GM18517 (cell line): ENCODE results near the gene NPBWR2.

Experiments
- ATAC-seq: cut with Tn5 transposase; IDR thresholded peaks from one replicate; pipeline ENCODE4 v1.9.1; 2021; ENCODE audit warnings: mild to moderate bottlenecking, moderate library complexity; ENCODE audit not compliant: unreplicated experiment

Gene NPBWR2

GRCh38 chr20:64105846-64106434, 1.4 kb downstream of the NPBWR2 start:
- ATAC-seq = no peak

- ATAC-seq = no peak
Observed at GRCh38 chr20:64104667-64105451, 2.5 kb downstream of the NPBWR2 start.

GRCh38 chr20:64103871-64104666, 3.3 kb downstream of the NPBWR2 start:
- no peak for ATAC-seq

DNA sequence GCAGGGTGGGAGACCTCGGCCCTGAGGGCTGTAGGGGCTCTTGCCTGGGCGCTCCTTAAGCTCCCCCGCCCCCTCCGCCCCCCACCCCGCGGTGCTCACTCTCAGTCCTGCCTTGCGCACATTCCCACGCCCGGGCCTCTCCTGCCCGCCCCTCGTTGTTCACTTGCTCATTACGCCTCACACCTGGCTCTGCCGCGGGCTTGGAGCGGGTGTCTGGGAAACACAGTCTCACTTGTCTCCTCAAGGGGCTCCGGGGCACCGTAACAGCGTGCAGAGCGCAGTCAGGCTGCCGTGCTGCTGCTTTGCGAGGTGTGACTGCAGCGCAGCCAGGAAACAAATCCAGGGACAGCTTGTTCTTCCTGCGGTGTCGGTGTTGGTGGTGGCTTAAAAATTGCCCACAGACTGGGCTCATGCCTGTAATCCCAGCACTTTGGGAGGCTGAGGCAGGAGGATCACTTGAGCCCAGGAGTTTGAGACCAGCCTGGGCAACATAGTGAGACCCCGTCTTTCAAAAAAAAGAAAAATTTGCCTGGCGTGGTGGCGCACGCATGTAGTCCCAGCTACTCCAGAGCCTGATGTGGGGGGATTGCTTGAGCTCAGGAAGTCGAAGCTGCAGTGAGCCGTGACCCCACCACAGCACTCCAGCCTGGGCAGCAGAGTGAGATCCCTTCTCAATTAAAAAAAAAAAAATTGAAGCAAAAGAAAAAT, 4.6 kb downstream of the NPBWR2 start:
- ATAC-seq = no peak

- no peak for ATAC-seq
Observed at GRCh38 chr20:64101731-64102621, 5.4 kb downstream of the NPBWR2 start.

DNA sequence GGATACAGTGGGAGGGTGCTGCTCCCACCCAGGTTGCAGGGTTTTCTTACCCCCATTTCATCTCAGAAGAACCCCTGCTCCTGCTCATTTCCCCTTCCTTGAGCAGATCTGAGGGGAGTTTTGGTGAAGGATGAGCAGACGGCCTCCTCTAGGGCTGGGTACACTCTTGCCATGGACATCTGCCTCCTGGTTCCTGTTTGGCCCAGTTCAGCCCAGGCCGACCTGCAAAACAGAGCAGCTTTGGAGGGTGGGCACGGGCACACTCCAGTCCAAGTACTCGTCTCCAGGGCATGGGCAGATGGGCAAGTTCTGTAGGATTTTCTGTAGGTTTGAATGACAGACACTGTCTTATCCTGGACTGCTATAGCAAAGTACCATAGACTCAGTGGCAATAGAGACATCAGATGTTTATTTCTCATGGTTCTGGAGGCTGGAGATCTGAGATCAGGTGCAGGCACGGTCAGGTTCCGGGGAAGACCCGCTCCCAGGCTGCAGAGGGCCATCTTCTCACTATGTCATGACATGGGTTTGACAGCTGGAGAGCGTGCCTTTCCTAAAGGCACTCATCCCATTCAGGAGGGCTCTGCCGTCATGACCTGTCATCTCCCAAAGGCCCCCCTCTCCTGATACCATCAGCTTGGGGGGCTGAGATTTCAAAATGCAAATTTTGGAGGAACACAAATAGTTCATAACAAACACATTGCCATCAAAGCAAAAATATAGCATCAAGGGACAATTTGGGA, 6.2 kb downstream of the NPBWR2 start:
- no peak for ATAC-seq

- ATAC-seq = no peak
Observed at GRCh38 chr20:64100566-64100888, 6.8 kb downstream of the NPBWR2 start.

GRCh38 chr20:64099880-64100565, 7.3 kb downstream of the NPBWR2 start:
- ATAC-seq = no peak

DNA sequence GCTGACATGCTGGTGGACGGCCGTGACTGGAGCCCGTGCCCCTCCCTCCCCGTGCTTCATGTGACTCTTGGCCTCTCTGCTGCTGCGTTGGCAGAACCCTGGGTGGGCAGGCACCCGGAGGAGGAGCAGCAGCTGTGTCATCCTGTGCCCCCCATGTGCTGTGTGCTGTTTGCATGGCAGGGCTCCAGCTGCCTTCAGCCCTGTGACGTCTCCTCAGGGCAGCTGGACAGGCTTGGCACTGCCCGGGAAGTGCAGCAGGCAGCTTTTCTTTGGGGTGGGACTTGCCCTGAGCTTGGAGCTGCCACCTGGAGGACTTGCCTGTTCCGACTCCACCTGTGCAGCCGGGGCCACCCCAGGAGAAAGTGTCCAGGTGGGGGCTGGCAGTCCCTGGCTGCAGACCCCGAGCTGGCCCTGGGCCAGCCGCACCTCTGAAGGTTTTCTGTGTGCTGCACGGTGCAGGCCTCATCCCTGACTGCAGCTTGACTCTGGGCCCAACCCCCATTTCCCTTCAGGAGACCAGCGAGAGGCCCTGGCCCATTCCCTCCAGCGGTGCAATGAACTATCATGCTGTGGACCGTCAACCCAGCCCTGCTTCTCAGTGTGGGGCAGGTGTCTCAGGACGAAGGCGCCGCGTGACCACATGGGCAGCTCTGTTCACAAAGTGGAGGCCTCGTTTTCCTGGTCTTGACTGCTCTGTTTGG, 8.1 kb downstream of the NPBWR2 start:
- ATAC-seq = no peak

DNA sequence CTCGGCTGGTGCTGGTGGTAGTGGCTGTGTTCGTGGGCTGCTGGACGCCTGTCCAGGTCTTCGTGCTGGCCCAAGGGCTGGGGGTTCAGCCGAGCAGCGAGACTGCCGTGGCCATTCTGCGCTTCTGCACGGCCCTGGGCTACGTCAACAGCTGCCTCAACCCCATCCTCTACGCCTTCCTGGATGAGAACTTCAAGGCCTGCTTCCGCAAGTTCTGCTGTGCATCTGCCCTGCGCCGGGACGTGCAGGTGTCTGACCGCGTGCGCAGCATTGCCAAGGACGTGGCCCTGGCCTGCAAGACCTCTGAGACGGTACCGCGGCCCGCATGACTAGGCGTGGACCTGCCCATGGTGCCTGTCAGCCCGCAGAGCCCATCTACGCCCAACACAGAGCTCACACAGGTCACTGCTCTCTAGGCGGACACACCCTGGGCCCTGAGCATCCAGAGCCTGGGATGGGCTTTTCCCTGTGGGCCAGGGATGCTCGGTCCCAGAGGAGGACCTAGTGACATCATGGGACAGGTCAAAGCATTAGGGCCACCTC, 8.8 kb downstream of the NPBWR2 start:
- ATAC-seq = no peak

GRCh38 chr20:64096535-64096934, 10.8 kb downstream of the NPBWR2 start:
- no peak for ATAC-seq

GRCh38 chr20:64095927-64096326, 11.4 kb downstream of the NPBWR2 start:
- ATAC-seq = no peak

- ATAC-seq = no peak
Observed at GRCh38 chr20:64095455-64095854, 11.9 kb downstream of the NPBWR2 start.

DNA sequence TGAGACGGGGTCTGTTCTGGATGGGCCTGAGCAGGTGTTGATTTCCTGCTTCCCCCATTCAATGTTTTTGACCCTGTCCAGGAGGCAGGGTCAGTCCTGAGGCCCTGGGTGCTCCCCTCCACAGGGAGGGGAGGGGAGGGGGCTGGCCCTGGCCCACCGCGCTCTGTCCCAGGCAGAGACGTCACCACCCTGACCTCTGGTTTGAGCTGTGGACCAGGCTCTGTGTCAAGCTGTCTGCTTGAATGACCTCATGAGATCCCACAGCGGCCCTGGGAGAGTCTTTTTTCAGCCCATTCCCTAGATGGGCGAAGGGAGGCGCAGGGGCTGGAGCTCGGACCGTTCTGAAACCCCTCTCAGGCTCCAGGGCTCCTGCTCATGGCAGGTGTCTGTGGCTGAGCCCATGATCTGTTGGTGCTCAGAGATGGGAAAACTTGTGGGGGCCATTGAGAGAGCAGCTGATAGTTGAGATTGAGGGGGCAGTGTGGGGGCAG, 14.3 kb downstream of the NPBWR2 start:
- no peak for ATAC-seq

- no peak for ATAC-seq
Observed at GRCh38 chr20:64092258-64093012, 14.9 kb downstream of the NPBWR2 start.

DNA sequence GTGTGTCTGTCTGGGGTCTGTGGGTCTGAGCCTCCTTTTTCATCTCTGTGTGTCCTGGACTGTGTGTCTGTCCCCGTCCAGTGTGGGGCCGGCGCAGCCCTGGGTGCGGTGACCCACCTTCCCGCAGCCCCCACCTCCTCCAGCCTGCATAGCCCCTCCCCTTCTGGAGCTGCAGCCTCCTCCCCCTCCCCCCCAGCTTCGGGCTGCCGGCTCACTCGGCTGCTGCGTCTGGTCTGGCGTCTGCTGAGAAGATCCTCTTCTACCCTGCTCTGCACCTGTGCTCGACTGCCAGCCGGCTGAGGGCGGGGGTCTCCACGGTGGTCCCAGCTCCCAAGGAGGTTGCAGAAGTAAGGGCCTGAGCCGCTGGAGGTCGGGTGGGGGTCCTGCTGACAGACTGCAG, 15.6 kb downstream of the NPBWR2 start:
- ATAC-seq = no peak

GRCh38 chr20:64091340-64091739, 16.0 kb downstream of the NPBWR2 start:
- no peak for ATAC-seq
